Measurements from ENCODE around the gene NT5C. TPM values are rescaled to one million over a fixed set of nuclear protein-coding genes. Genes with fewer than 3 reads are reported as not detected.

NT5C gene
- total RNA-seq, 4 donors from 2014 or later, result 74.5 to 121 (median 99.6) TPM

DNA sequence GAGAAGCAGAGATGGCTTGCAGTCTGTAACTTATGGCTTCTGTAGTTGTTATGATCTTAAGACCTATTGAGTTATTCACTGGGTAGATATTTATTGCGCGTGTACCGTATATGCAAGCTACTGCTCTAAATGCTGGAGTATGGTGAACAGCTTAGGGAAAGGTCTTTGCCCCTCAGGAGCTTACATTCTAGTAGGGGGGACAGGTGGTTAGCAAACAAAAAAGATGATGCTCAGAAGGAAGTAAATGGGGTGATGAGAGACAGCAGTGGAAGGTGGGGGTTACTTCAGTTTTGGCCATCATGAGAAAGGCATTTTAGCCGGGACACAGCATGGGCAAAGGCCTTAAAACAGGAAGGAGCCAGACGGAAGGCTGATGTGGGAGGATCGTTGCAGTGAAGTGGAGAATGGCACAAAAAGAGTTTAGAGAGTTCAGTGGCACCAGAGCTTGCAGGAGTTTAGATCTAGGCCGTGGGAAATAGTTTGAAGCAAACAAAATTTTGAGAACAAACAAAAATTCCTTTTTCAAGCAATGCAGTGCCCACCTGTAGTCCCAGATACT is 19.7 kb downstream of the NT5C start:
- no peak for ATAC-seq
- 83 to 86% methylated on average over 7 of the region's 7 CpGs for WGBS, 2 donors (ENCODE audit: low coverage in 1 of 2)
- no peak for TF ChIP-seq POLR2AphosphoS5 (IDR thresholded peaks at IDR 0.05)
- no peak for TF ChIP-seq POLR2A (IDR thresholded peaks at IDR 0.05)
- no peak for TF ChIP-seq EP300 (IDR thresholded peaks at IDR 0.05)
- TF ChIP-seq, protein P1, sequence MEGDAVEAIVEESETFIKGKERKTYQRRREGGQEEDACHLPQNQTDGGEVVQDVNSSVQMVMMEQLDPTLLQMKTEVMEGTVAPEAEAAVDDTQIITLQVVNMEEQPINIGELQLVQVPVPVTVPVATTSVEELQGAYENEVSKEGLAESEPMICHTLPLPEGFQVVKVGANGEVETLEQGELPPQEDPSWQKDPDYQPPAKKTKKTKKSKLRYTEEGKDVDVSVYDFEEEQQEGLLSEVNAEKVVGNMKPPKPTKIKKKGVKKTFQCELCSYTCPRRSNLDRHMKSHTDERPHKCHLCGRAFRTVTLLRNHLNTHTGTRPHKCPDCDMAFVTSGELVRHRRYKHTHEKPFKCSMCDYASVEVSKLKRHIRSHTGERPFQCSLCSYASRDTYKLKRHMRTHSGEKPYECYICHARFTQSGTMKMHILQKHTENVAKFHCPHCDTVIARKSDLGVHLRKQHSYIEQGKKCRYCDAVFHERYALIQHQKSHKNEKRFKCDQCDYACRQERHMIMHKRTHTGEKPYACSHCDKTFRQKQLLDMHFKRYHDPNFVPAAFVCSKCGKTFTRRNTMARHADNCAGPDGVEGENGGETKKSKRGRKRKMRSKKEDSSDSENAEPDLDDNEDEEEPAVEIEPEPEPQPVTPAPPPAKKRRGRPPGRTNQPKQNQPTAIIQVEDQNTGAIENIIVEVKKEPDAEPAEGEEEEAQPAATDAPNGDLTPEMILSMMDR (IDR thresholded peaks at IDR 0.05), result no peak
- Histone ChIP-seq H3K27ac (no peak overlapping the region), H3K27me3 (no peaks in the 10 kb centered on the region), H3K9me3 (no peaks in the 10 kb centered on the region), H3K4me3 (no peak overlapping the region), H3K4me1 (peaks cover 0 to 65% (median 22%) of the 10 kb centered on the region in 3 donors), H3K36me3 (peaks cover 0 to 9% of the 10 kb centered on the region in 2 donors)

GRCh38 chr17:75110234-75110937 is 21.2 kb downstream of the NT5C start:
- H3K27me3 ChIP-seq, result no peaks in the 10 kb centered on the region
- WGBS, 2 donors (ENCODE audit: low coverage in 1 of 2), result 66 to 82% methylated on average over 2 to 8 of the region's 40 CpGs
- TF ChIP-seq EP300 (IDR thresholded peaks at IDR 0.05), result no peak
- TF ChIP-seq, protein P1 (IDR thresholded peaks at IDR 0.05), result no peak
- peak overlapping the region; percentile 9 to 81 (median 70) for H3K27ac ChIP-seq
- H3K4me1 ChIP-seq, result peaks cover 0 to 53% (median 22%) of the 10 kb centered on the region in 3 donors
- no peaks in the 10 kb centered on the region for H3K9me3 ChIP-seq
- H3K4me3 ChIP-seq, result peak overlapping the region; percentile 68 to 86
- no peaks in the 10 kb centered on the region for H3K36me3 ChIP-seq
- no peak for ATAC-seq

GRCh38 chr17:75109407-75110233 is 21.9 kb downstream of the NT5C start, which contains the start of gene ARMC7:
TSS of gene ARMC7 (plus strand) at chr17:75109969. CDS start at chr17:75110289, 320 bp downstream.
- ATAC-seq, result peak; percentile 89
- H3K27ac ChIP-seq, result peak within 1 kb of the TSS; percentile 9 to 81 (median 70)
- 0% methylated on average over 1 of the region's 68 CpGs; no CpG with 5 or more reads in 1 of the 2 donors for WGBS, 2 donors (ENCODE audit: low coverage in 1 of 2)

GRCh38 chr17:75109046-75109406 is 22.5 kb downstream of the NT5C start:
- Histone ChIP-seq H3K36me3 (no peaks in the 10 kb centered on the region), H3K27ac (peak overlapping the region in 1 of 4 donors; percentile 81), H3K27me3 (no peaks in the 10 kb centered on the region), H3K4me1 (peaks cover 0 to 39% (median 15%) of the 10 kb centered on the region in 3 donors), H3K9me3 (no peaks in the 10 kb centered on the region), H3K4me3 (peak overlapping the region; percentile 68 to 86)
- no peak for ATAC-seq
- TF ChIP-seq POLR2A (IDR thresholded peaks at IDR 0.05) (no peak), POLR2AphosphoS5 (IDR thresholded peaks at IDR 0.05) (no peak), EP300 (IDR thresholded peaks at IDR 0.05) (no peak)
- TF ChIP-seq, protein P1 (IDR thresholded peaks at IDR 0.05), result no peak
- WGBS, 2 donors (ENCODE audit: low coverage in 1 of 2), result 6% methylated on average over 3 of the region's 22 CpGs; no CpG with 5 or more reads in 1 of the 2 donors

More at GRCh38 chr17:75109407-75110233, 21.9 kb downstream of the NT5C start, which contains the start of gene ARMC7:
- Histone ChIP-seq H3K4me3 (peak within 1 kb of the TSS; percentile 68 to 86), H3K27me3 (no peaks in the 10 kb centered on the region), H3K9me3 (no peaks in the 10 kb centered on the region), H3K4me1 (peaks cover 0 to 45% (median 18%) of the 10 kb centered on the region in 3 donors), H3K36me3 (no peaks in the 10 kb centered on the region)
- no peak for TF ChIP-seq EP300 (IDR thresholded peaks at IDR 0.05)
- TF ChIP-seq POLR2A (IDR thresholded peaks at IDR 0.05), result peak; percentile 59 to 78
- TF ChIP-seq POLR2AphosphoS5 (IDR thresholded peaks at IDR 0.05), result peak; percentile 55
- TF ChIP-seq, protein P1 (IDR thresholded peaks at IDR 0.05), result peak in 1 of 4 experiments; percentile 14

All from gastroesophageal sphincter (tissue), 4 donors.